ENCODE results near the gene CAPN11.
A peak's percentile ranks its signal among the peaks of the same experiment; 100 is the strongest.

CAPN11 gene

GRCh38 chr6:44150317-44150917 is 8.2 kb upstream of the CAPN11 start:
- Histone ChIP-seq H3K9ac (ENCODE audit: low read length) (no peak overlapping the region), H3K36me3 (ENCODE audit: control insufficient read depth, insufficient read depth, low read length) (peaks cover 13% of the 10 kb centered on the region), H3K4me1 (ENCODE audit: control insufficient read depth, insufficient read depth, low read length) (no peaks in the 10 kb centered on the region), H3K4me3 (ENCODE audit: low read length) (no peak overlapping the region), H3K27me3 (ENCODE audit: control insufficient read depth, insufficient read depth, low read length) (no peaks in the 10 kb centered on the region), H3K27ac (ENCODE audit: low read depth, low read length) (no peak overlapping the region)

GRCh38 chr6:44151348-44152108 is 7.1 kb upstream of the CAPN11 start:
- no peaks in the 10 kb centered on the region for H3K27me3 ChIP-seq (ENCODE audit: control insufficient read depth, insufficient read depth, low read length)
- no peaks in the 10 kb centered on the region for H3K4me1 ChIP-seq (ENCODE audit: control insufficient read depth, insufficient read depth, low read length)
- H3K9ac ChIP-seq (ENCODE audit: low read length): peak overlapping the region; percentile 32
- no peak overlapping the region for H3K27ac ChIP-seq (ENCODE audit: low read depth, low read length)
- no peak overlapping the region for H3K4me3 ChIP-seq (ENCODE audit: low read length)
- H3K36me3 ChIP-seq (ENCODE audit: control insufficient read depth, insufficient read depth, low read length): peaks cover 10% of the 10 kb centered on the region

GRCh38 chr6:44152109-44152461 is 6.5 kb upstream of the CAPN11 start:
- H3K9ac ChIP-seq (ENCODE audit: low read length): no peak overlapping the region
- H3K4me3 ChIP-seq (ENCODE audit: low read length): no peak overlapping the region
- H3K27ac ChIP-seq (ENCODE audit: low read depth, low read length): no peak overlapping the region
- peaks cover 7% of the 10 kb centered on the region for H3K36me3 ChIP-seq (ENCODE audit: control insufficient read depth, insufficient read depth, low read length)
- H3K27me3 ChIP-seq (ENCODE audit: control insufficient read depth, insufficient read depth, low read length): no peaks in the 10 kb centered on the region
- H3K4me1 ChIP-seq (ENCODE audit: control insufficient read depth, insufficient read depth, low read length): no peaks in the 10 kb centered on the region

GRCh38 chr6:44152533-44152932 is 6.1 kb upstream of the CAPN11 start:
- peaks cover 5% of the 10 kb centered on the region for H3K36me3 ChIP-seq (ENCODE audit: control insufficient read depth, insufficient read depth, low read length)
- H3K27me3 ChIP-seq (ENCODE audit: control insufficient read depth, insufficient read depth, low read length): no peaks in the 10 kb centered on the region
- no peak overlapping the region for H3K9ac ChIP-seq (ENCODE audit: low read length)
- no peaks in the 10 kb centered on the region for H3K4me1 ChIP-seq (ENCODE audit: control insufficient read depth, insufficient read depth, low read length)
- H3K4me3 ChIP-seq (ENCODE audit: low read length): no peak overlapping the region
- H3K27ac ChIP-seq (ENCODE audit: low read depth, low read length): no peak overlapping the region

GRCh38 chr6:44154067-44154466 is 4.6 kb upstream of the CAPN11 start:
- no peak overlapping the region for H3K27ac ChIP-seq (ENCODE audit: low read depth, low read length)
- H3K4me1 ChIP-seq (ENCODE audit: control insufficient read depth, insufficient read depth, low read length): no peaks in the 10 kb centered on the region
- H3K27me3 ChIP-seq (ENCODE audit: control insufficient read depth, insufficient read depth, low read length): no peaks in the 10 kb centered on the region
- no peak overlapping the region for H3K9ac ChIP-seq (ENCODE audit: low read length)
- H3K36me3 ChIP-seq (ENCODE audit: control insufficient read depth, insufficient read depth, low read length): peaks cover 3% of the 10 kb centered on the region
- H3K4me3 ChIP-seq (ENCODE audit: low read length): no peak overlapping the region

GRCh38 chr6:44156494-44157151 is 2.0 kb upstream of the CAPN11 start:
- H3K27ac ChIP-seq (ENCODE audit: low read depth, low read length): no peak overlapping the region
- no peaks in the 10 kb centered on the region for H3K27me3 ChIP-seq (ENCODE audit: control insufficient read depth, insufficient read depth, low read length)
- H3K4me1 ChIP-seq (ENCODE audit: control insufficient read depth, insufficient read depth, low read length): no peaks in the 10 kb centered on the region
- no peak overlapping the region for H3K4me3 ChIP-seq (ENCODE audit: low read length)
- H3K36me3 ChIP-seq (ENCODE audit: control insufficient read depth, insufficient read depth, low read length): peaks cover 2% of the 10 kb centered on the region
- no peak overlapping the region for H3K9ac ChIP-seq (ENCODE audit: low read length)

GRCh38 chr6:44157152-44157521 is 1.5 kb upstream of the CAPN11 start:
- Histone ChIP-seq H3K9ac (ENCODE audit: low read length) (no peak overlapping the region), H3K27ac (ENCODE audit: low read depth, low read length) (no peak overlapping the region), H3K4me1 (ENCODE audit: control insufficient read depth, insufficient read depth, low read length) (no peaks in the 10 kb centered on the region), H3K36me3 (ENCODE audit: control insufficient read depth, insufficient read depth, low read length) (peaks cover 2% of the 10 kb centered on the region), H3K4me3 (ENCODE audit: low read length) (no peak overlapping the region), H3K27me3 (ENCODE audit: control insufficient read depth, insufficient read depth, low read length) (no peaks in the 10 kb centered on the region)

GRCh38 chr6:44161997-44162338 is 3.3 kb downstream of the CAPN11 start:
- Histone ChIP-seq H3K9ac (ENCODE audit: low read length) (no peak overlapping the region), H3K4me3 (ENCODE audit: low read length) (no peak overlapping the region), H3K27ac (ENCODE audit: low read depth, low read length) (no peak overlapping the region), H3K36me3 (ENCODE audit: control insufficient read depth, insufficient read depth, low read length) (no peaks in the 10 kb centered on the region), H3K27me3 (ENCODE audit: control insufficient read depth, insufficient read depth, low read length) (no peaks in the 10 kb centered on the region), H3K4me1 (ENCODE audit: control insufficient read depth, insufficient read depth, low read length) (no peaks in the 10 kb centered on the region)

- H3K9ac ChIP-seq (ENCODE audit: low read length): no peak overlapping the region
- H3K27me3 ChIP-seq (ENCODE audit: control insufficient read depth, insufficient read depth, low read length): no peaks in the 10 kb centered on the region
- no peak overlapping the region for H3K27ac ChIP-seq (ENCODE audit: low read depth, low read length)
- H3K36me3 ChIP-seq (ENCODE audit: control insufficient read depth, insufficient read depth, low read length): no peaks in the 10 kb centered on the region
- H3K4me1 ChIP-seq (ENCODE audit: control insufficient read depth, insufficient read depth, low read length): no peaks in the 10 kb centered on the region
- H3K4me3 ChIP-seq (ENCODE audit: low read length): no peak overlapping the region
These were observed 4.4 kb downstream of the CAPN11 start for GRCh38 chr6:44162876-44163625.

GRCh38 chr6:44166116-44166515 is 7.5 kb downstream of the CAPN11 start:
- no peak overlapping the region for H3K4me3 ChIP-seq (ENCODE audit: low read length)
- H3K27ac ChIP-seq (ENCODE audit: low read depth, low read length): no peak overlapping the region
- H3K9ac ChIP-seq (ENCODE audit: low read length): no peak overlapping the region
- H3K36me3 ChIP-seq (ENCODE audit: control insufficient read depth, insufficient read depth, low read length): no peaks in the 10 kb centered on the region
- H3K4me1 ChIP-seq (ENCODE audit: control insufficient read depth, insufficient read depth, low read length): no peaks in the 10 kb centered on the region
- H3K27me3 ChIP-seq (ENCODE audit: control insufficient read depth, insufficient read depth, low read length): no peaks in the 10 kb centered on the region

GRCh38 chr6:44166591-44167184 is 8.1 kb downstream of the CAPN11 start:
- H3K27me3 ChIP-seq (ENCODE audit: control insufficient read depth, insufficient read depth, low read length): no peaks in the 10 kb centered on the region
- H3K4me1 ChIP-seq (ENCODE audit: control insufficient read depth, insufficient read depth, low read length): no peaks in the 10 kb centered on the region
- H3K9ac ChIP-seq (ENCODE audit: low read length): no peak overlapping the region
- H3K4me3 ChIP-seq (ENCODE audit: low read length): no peak overlapping the region
- no peaks in the 10 kb centered on the region for H3K36me3 ChIP-seq (ENCODE audit: control insufficient read depth, insufficient read depth, low read length)
- no peak overlapping the region for H3K27ac ChIP-seq (ENCODE audit: low read depth, low read length)

- Histone ChIP-seq H3K36me3 (ENCODE audit: control insufficient read depth, insufficient read depth, low read length) (no peaks in the 10 kb centered on the region), H3K27ac (ENCODE audit: low read depth, low read length) (no peak overlapping the region), H3K4me3 (ENCODE audit: low read length) (no peak overlapping the region), H3K27me3 (ENCODE audit: control insufficient read depth, insufficient read depth, low read length) (no peaks in the 10 kb centered on the region), H3K4me1 (ENCODE audit: control insufficient read depth, insufficient read depth, low read length) (peaks cover under 1% of the 10 kb centered on the region), H3K9ac (ENCODE audit: low read length) (no peak overlapping the region)
These were observed 8.9 kb downstream of the CAPN11 start for GRCh38 chr6:44167567-44167966.
